SK-N-MC (cell line): ENCODE results near the gene TIGIT.

Experiments
- DNase-seq: peaks from one replicate; pipeline ENCODE4 v3.0.0-alpha.2; 2011; ENCODE audit warnings: low read depth, low spot score
- H3K27ac ChIP-seq: fragments of 200-600 bp; sonication (generic); 2 replicates; pipeline ENCODE4 v1.5.1; 2016; ENCODE audit warnings: mixed run types
- H3K36me3 ChIP-seq: fragments of 200-600 bp; sonication (generic); 2 replicates; pipeline ENCODE4 v1.6.1; 2017; ENCODE audit warnings: antibody characterized with exemption, low read length, mixed read lengths; ENCODE audit not compliant: insufficient read depth
- H3K4me3 ChIP-seq: fragments of 200-600 bp; sonication (generic); 2 replicates; pipeline ENCODE4 v1.5.1; 2016
- H3K9ac ChIP-seq: fragments of 200-600 bp; sonication (generic); 2 replicates; pipeline ENCODE4 v1.8.0; 2017; ENCODE audit warnings: mixed run types, mixed read lengths; ENCODE audit not compliant: insufficient read length
- H3K9me3 ChIP-seq: fragments of 200-600 bp; sonication (generic); 2 replicates; pipeline ENCODE4 v1.6.1; 2017; ENCODE audit warnings: low read depth, mild to moderate bottlenecking, antibody characterized with exemption, low read length, moderate library complexity, mixed read lengths
- EZH2 ChIP-seq: fragments of 200-600 bp; sonication (generic); IDR thresholded peaks from one replicate; pipeline ENCODE4 v1.6.1; 2017; ENCODE audit warnings: antibody characterized with exemption
- FOXP2 ChIP-seq: optimal IDR thresholded peaks from 2 replicates; pipeline ENCODE3; 2011; ENCODE audit warnings: mild to moderate bottlenecking, moderate library complexity; ENCODE audit not compliant: insufficient read depth; ENCODE audit errors: extremely low read length, control extremely low read depth
- POLR2AphosphoS5 ChIP-seq: IDR thresholded peaks from 2 replicates; pipeline ENCODE4 v1.6.1; 2012; ENCODE audit warnings: mild to moderate bottlenecking, low read depth, low read length, borderline replicate concordance

TIGIT gene

DNA sequence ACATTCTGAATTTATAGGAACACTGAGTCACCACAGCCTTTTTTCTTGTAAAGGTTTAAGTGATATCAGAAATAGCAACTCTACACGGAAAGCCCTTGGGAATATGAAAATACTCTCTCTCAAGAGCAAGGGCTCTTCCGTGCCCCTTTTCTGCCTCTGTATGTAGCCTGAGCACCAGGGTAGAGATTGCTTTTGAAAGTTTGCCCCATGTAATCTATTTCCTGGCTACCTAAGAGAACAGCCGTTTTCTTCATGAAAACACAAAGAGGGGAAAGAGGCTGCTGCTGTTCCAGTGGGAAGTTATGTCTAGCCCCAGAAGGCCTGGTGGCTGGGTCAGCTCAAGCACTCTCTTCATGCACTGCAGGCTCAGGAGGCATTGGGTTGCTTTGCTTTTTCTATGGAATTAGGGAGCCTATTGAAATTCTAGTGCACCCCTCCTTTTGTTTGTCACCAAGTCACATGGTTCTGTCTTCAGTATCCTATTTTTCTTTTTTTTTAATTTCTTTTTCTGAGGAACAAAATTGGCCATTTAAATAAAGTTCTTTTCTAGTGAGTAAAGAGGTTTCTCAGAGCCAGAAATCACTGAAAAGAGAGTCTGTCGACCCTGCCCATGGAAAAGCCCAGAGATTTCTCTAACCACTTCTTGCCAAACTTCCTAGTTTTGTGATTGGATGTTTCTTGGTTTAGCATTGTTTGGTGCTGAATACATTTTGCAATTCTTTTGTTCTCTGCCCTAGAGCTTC, 39.5 kb downstream of the TIGIT start:
- H3K27ac ChIP-seq = no peak overlapping the region
- DNase-seq = no peak
- no peaks in the 10 kb centered on the region for H3K9me3 ChIP-seq
- H3K4me3 ChIP-seq = no peak overlapping the region
- H3K9ac ChIP-seq = no peak overlapping the region
- TF ChIP-seq FOXP2 = no peak
- no peak for TF ChIP-seq POLR2AphosphoS5
- TF ChIP-seq EZH2 = no peak
- H3K36me3 ChIP-seq = no peaks in the 10 kb centered on the region

- H3K9ac ChIP-seq = no peak overlapping the region
- no peak overlapping the region for H3K27ac ChIP-seq
- no peaks in the 10 kb centered on the region for H3K9me3 ChIP-seq
- no peaks in the 10 kb centered on the region for H3K36me3 ChIP-seq
- H3K4me3 ChIP-seq = no peak overlapping the region
- no peak for TF ChIP-seq POLR2AphosphoS5
- DNase-seq = no peak
Observed at GRCh38 chr3:114333923-114334240, 40.1 kb downstream of the TIGIT start.

GRCh38 chr3:114336122-114336697, 42.4 kb downstream of the TIGIT start:
- TF ChIP-seq FOXP2 (no peak), POLR2AphosphoS5 (no peak), EZH2 (no peak)
- DNase-seq = no peak

DNA sequence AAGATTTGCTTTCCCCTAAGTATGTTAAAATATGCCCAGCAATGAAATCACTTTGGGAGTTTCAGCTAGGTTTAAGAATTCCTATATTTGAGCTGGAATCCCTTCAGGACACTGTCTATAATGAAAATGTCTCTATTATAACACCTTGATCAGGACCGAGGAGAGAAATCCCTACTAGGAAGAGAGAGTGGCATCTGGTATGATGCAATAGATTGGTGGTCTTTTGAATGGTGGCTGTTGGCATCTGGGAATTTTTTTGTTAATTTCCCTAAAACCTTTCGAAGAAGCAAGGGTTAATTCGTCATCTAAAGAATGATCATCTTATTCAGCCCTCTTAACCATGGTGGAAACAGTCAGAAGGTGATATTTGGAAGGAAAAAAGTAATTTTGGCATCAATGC, 43.0 kb downstream of the TIGIT start:
- no peak overlapping the region for H3K27ac ChIP-seq
- H3K36me3 ChIP-seq = no peaks in the 10 kb centered on the region
- TF ChIP-seq FOXP2 = no peak
- no peak for TF ChIP-seq EZH2
- TF ChIP-seq POLR2AphosphoS5 = no peak
- H3K4me3 ChIP-seq = no peak overlapping the region
- no peaks in the 10 kb centered on the region for H3K9me3 ChIP-seq
- no peak overlapping the region for H3K9ac ChIP-seq
- no peak for DNase-seq

More at GRCh38 chr3:114336122-114336697, 42.4 kb downstream of the TIGIT start:
- Histone ChIP-seq H3K36me3 (no peaks in the 10 kb centered on the region), H3K27ac (no peak overlapping the region), H3K9me3 (no peaks in the 10 kb centered on the region), H3K4me3 (no peak overlapping the region), H3K9ac (no peak overlapping the region)

GRCh38 chr3:114338651-114339357, 45.0 kb downstream of the TIGIT start:
- Histone ChIP-seq H3K4me3 (no peak overlapping the region), H3K27ac (no peak overlapping the region), H3K9me3 (no peaks in the 10 kb centered on the region), H3K36me3 (no peaks in the 10 kb centered on the region), H3K9ac (no peak overlapping the region)
- no peak for DNase-seq
- TF ChIP-seq POLR2AphosphoS5 = no peak
- no peak for TF ChIP-seq FOXP2
- TF ChIP-seq EZH2 = no peak

GRCh38 chr3:114344492-114344891, 50.7 kb downstream of the TIGIT start:
- TF ChIP-seq EZH2 = no peak
- no peak for TF ChIP-seq FOXP2
- no peak for TF ChIP-seq POLR2AphosphoS5
- Histone ChIP-seq H3K4me3 (no peak overlapping the region), H3K36me3 (no peaks in the 10 kb centered on the region), H3K9me3 (no peaks in the 10 kb centered on the region), H3K9ac (no peak overlapping the region), H3K27ac (no peak overlapping the region)
- DNase-seq = no peak

DNA sequence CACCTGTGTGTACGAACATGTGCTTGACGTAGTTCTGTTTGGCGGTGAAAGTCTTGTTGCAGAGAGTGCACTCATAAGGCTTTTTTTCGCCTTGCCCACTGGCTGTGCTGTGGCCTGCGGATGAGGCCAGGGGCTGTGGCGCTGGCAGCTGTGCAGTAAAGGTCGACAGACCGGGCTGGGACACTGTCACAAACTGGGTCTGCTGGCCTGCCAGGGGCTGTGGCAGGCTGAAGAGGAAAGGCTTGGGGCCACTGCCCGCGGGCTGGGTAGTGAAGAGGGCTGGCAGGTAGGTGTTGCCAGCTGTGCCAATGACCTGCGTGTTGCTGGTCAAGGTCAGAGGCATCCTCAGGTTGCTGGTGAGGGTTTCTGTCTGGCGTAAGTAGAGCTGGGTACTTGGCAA, 56.4 kb downstream of the TIGIT start:
- TF ChIP-seq POLR2AphosphoS5 (no peak), FOXP2 (no peak), EZH2 (no peak)

DNA sequence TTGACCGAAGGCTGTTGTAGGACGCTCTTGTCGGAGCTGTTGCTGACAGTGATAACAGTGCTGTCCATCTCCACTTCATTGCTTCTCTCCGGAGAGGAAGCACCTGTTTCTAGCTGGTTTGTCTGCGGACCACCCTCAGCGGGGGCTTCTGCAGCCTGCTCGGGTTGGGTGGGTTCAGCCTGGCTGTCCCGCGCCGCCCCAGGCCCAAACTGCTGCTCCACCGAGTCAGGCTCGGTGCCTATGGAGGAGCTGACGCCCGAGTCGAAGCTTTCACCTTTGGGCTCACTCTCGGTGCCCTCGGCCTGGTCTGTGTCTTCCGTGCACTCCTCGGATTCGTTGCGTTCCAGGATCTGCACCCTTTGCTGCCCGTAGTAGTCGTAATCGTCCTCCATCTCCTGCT, 56.9 kb downstream of the TIGIT start:
- no peak overlapping the region for H3K27ac ChIP-seq
- H3K9me3 ChIP-seq = no peaks in the 10 kb centered on the region
- H3K36me3 ChIP-seq = no peaks in the 10 kb centered on the region
- no peak for TF ChIP-seq EZH2
- TF ChIP-seq POLR2AphosphoS5 = no peak
- no peak for TF ChIP-seq FOXP2
- no peak for DNase-seq
- no peak overlapping the region for H3K9ac ChIP-seq
- H3K4me3 ChIP-seq = no peak overlapping the region

More for the DNA sequence above, 56.4 kb downstream of the TIGIT start:
- Histone ChIP-seq H3K36me3 (no peaks in the 10 kb centered on the region), H3K9me3 (no peaks in the 10 kb centered on the region), H3K4me3 (no peak overlapping the region), H3K27ac (no peak overlapping the region), H3K9ac (no peak overlapping the region)
- DNase-seq = no peak
